HG03135 (cell line): Measurements from ENCODE around the gene LONP1.

Experiments used
- ATAC-seq: cut with Tn5 transposase; IDR thresholded peaks from one replicate; pipeline ENCODE4 v1.9.1; 2021; ENCODE audit warnings: mild to moderate bottlenecking, moderate library complexity; ENCODE audit not compliant: unreplicated experiment

The LONP1 gene

GRCh38 chr19:5651361-5651760 is 68.6 kb downstream of the LONP1 start:
- ATAC-seq, result no peak

GRCh38 chr19:5648464-5648863 is 71.5 kb downstream of the LONP1 start:
- ATAC-seq, result no peak

GRCh38 chr19:5646703-5647102 is 73.2 kb downstream of the LONP1 start:
- no peak for ATAC-seq

- ATAC-seq, result no peak
Measured at GRCh38 chr19:5645409-5645808, 74.5 kb downstream of the LONP1 start.

- ATAC-seq, result no peak
Measured at GRCh38 chr19:5644037-5644436, 75.9 kb downstream of the LONP1 start.

- ATAC-seq, result no peak
Measured at GRCh38 chr19:5643060-5643459, 76.9 kb downstream of the LONP1 start.

GRCh38 chr19:5642204-5642603 is 77.7 kb downstream of the LONP1 start:
- no peak for ATAC-seq
